ENCODE data around the gene SEMA4F.
"Not testable (repeated sequence)": the region's sequence is repeated elsewhere in the genome, so short reads cannot be mapped to it uniquely, and the experiment has no call there.

SEMA4F gene

GRCh38 chr2:74653985-74654882 lies at the start of gene SEMA4F:
Gene SEMA4F (plus strand): TSS chr2:74654247. CDS start chr2:74654377, 130 bp downstream.
- DNase-seq = peak; percentile 95

GRCh38 chr2:74606927-74607326 lies 47.1 kb upstream of the SEMA4F start:
- DNase-seq = no peak

- no peak for DNase-seq
Observed at GRCh38 chr2:74617122-74617521, 36.9 kb upstream of the SEMA4F start.

- no peak for DNase-seq
Observed at GRCh38 chr2:74618410-74619083, 35.5 kb upstream of the SEMA4F start.

GRCh38 chr2:74619651-74620297 lies 34.3 kb upstream of the SEMA4F start:
- DNase-seq = no peak

GRCh38 chr2:74620671-74621070 lies 33.4 kb upstream of the SEMA4F start:
- DNase-seq = no peak

GRCh38 chr2:74625658-74626425 lies 28.2 kb upstream of the SEMA4F start:
- DNase-seq = no peak

- no peak for DNase-seq
Observed at GRCh38 chr2:74628538-74629105, 25.4 kb upstream of the SEMA4F start.

- not testable (repeated sequence) for DNase-seq
Observed at GRCh38 chr2:74630454-74630853, 23.6 kb upstream of the SEMA4F start.

- DNase-seq = no peak
Observed at GRCh38 chr2:74632209-74632938, 21.7 kb upstream of the SEMA4F start.

GRCh38 chr2:74632939-74633312 lies 21.1 kb upstream of the SEMA4F start:
- no peak for DNase-seq

GRCh38 chr2:74639550-74639949 lies 14.5 kb upstream of the SEMA4F start:
- DNase-seq = no peak

GRCh38 chr2:74645344-74645743 lies 8.7 kb upstream of the SEMA4F start:
- no peak for DNase-seq

GRCh38 chr2:74646201-74646600 lies 7.8 kb upstream of the SEMA4F start:
- no peak for DNase-seq

GRCh38 chr2:74646834-74647482 lies 7.1 kb upstream of the SEMA4F start:
- no peak for DNase-seq

- DNase-seq = no peak
Observed at GRCh38 chr2:74648009-74648443, 6.0 kb upstream of the SEMA4F start, which contains the start of gene M1AP. Gene M1AP (minus strand): TSS chr2:74648330. CDS start chr2:74640275, 8,055 bp downstream.

GRCh38 chr2:74653589-74653984 lies 460 bp upstream of the SEMA4F start:
- DNase-seq = no peak

- no peak for DNase-seq
Observed at GRCh38 chr2:74655579-74655978, 1.5 kb downstream of the SEMA4F start.

GRCh38 chr2:74658516-74658915 lies 4.5 kb downstream of the SEMA4F start:
- DNase-seq = no peak

GRCh38 chr2:74659462-74659861 lies 5.4 kb downstream of the SEMA4F start:
- no peak for DNase-seq

GRCh38 chr2:74668087-74668486 lies 14.0 kb downstream of the SEMA4F start:
- DNase-seq = no peak

Measured in CD4-positive, alpha-beta T cell treated with Interleukin-4 for 4 hours (primary cell).